ENCODE measurements around the gene ATAD3C. TPM values are rescaled to one million over a fixed set of nuclear protein-coding genes. Genes with fewer than 3 reads are reported as not detected.
"Not testable (repeated sequence)": the region's sequence is repeated elsewhere in the genome, so short reads cannot be mapped to it uniquely, and the experiment has no call there.

The ATAD3C gene
- total and polyA plus RNA-seq, 12 donors = 0.11 to 2.2 (median 0.78) TPM

- H3K36me3 ChIP-seq = no peaks in the 10 kb centered on the region
- peaks cover 0 to 8% (median 0%) of the 10 kb centered on the region in 7 donors for H3K27me3 ChIP-seq
- WGBS, 2 donors = 60 to 65% methylated on average over 27 of the region's 27 CpGs
- H3K4me3 ChIP-seq = no peak overlapping the region
- H3K9me3 ChIP-seq = no peaks in the 10 kb centered on the region
- ATAC-seq (peak in 1 of 8 donors; percentile 13), DNase-seq (no peak)
- peaks cover 0 to 21% (median 2%) of the 10 kb centered on the region in 9 donors for H3K4me1 ChIP-seq
- H3K27ac ChIP-seq = no peak overlapping the region
- intact Hi-C loops (cut with DNase I) = no loop called here
- TF ChIP-seq, protein P1, sequence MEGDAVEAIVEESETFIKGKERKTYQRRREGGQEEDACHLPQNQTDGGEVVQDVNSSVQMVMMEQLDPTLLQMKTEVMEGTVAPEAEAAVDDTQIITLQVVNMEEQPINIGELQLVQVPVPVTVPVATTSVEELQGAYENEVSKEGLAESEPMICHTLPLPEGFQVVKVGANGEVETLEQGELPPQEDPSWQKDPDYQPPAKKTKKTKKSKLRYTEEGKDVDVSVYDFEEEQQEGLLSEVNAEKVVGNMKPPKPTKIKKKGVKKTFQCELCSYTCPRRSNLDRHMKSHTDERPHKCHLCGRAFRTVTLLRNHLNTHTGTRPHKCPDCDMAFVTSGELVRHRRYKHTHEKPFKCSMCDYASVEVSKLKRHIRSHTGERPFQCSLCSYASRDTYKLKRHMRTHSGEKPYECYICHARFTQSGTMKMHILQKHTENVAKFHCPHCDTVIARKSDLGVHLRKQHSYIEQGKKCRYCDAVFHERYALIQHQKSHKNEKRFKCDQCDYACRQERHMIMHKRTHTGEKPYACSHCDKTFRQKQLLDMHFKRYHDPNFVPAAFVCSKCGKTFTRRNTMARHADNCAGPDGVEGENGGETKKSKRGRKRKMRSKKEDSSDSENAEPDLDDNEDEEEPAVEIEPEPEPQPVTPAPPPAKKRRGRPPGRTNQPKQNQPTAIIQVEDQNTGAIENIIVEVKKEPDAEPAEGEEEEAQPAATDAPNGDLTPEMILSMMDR (IDR thresholded peaks at IDR 0.05) = no peak
These were observed 11.1 kb downstream of the ATAD3C start for GRCh38 chr1:1460540-1461130.

DNA sequence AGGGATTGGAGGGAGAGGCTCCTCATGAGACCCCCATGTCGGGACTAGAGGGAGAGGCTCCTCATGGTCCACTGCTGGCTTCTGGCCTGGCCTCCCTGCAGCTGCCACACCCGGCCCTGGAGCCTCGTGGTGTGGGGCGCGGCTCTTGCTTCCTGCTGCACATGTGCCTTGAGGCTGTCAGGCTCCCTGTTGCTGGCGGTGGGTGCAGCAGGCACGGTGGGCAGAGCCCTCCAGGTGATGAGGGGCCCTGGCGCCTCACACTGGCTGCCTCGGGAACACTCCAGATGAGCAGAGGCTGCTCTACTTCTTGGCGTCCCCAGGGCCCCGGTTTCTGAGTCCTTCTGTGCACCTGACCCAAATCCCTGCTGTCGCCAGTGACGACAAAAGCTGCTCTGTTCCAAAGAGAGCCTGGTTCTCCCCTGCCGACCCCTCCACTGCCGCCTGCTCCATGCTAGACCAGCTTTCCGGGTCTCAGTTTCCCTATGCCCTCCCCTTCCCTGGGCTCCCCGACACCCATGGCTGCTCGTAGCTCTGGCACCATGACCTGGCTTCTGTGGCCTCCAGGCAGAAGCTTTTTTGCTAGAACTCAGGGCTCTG lies 12.3 kb downstream of the ATAD3C start:
- H3K4me1 ChIP-seq = peaks cover 0 to 21% (median 2%) of the 10 kb centered on the region in 9 donors
- H3K27me3 ChIP-seq = peaks cover 0 to 8% (median 0%) of the 10 kb centered on the region in 7 donors
- no peak for DNase-seq
- intact Hi-C loops (cut with DNase I) = no loop called here
- TF ChIP-seq, protein P1 (IDR thresholded peaks at IDR 0.05) = no peak
- H3K4me3 ChIP-seq = peak overlapping the region in 1 of 10 donors; percentile 1
- 53 to 68% methylated on average over 18 of the region's 18 CpGs for WGBS, 2 donors
- H3K27ac ChIP-seq = peak overlapping the region in 8 of 10 donors; percentile 12 to 62 (median 40)
- H3K9me3 ChIP-seq = no peaks in the 10 kb centered on the region
- peak in 2 of 8 donors; percentile 14 to 38 for ATAC-seq
- no peaks in the 10 kb centered on the region for H3K36me3 ChIP-seq

GRCh38 chr1:1462318-1462966 lies 13.0 kb downstream of the ATAD3C start:
- DNase-seq (peak; percentile 43 to 51), ATAC-seq (peak; percentile 62 to 92 (median 86))
- Histone ChIP-seq H3K36me3 (no peaks in the 10 kb centered on the region), H3K27me3 (peaks cover 0 to 8% (median 0%) of the 10 kb centered on the region in 7 donors), H3K4me3 (peak overlapping the region in 2 of 10 donors; percentile 1 to 32), H3K9me3 (no peaks in the 10 kb centered on the region), H3K4me1 (peaks cover 0 to 21% (median 2%) of the 10 kb centered on the region in 9 donors), H3K27ac (peak overlapping the region in 8 of 10 donors; percentile 12 to 62 (median 40))
- TF ChIP-seq, protein P1 (IDR thresholded peaks at IDR 0.05) = no peak
- WGBS, 2 donors = 46 to 48% methylated on average over 26 of the region's 26 CpGs
- intact Hi-C loops (cut with DNase I) = no loop called here

DNA sequence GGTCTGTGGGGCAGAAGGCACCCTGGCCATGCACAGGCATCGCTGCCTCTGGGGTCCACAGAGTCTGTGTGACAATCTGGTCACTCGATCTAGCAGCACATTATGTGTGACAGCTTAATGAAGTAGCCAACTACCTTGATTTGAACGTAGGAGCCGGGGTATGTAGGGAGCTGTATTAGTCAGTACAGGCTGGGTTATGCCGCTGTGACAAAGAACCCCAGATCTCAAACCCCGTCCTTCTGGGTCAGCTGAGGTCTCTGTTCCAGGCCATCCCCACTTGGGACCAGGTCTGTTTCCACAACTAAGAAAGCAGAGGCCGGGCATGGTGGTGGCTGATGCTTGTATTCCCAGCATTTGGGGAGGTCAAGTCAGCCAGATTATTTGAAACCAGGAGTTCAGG lies 13.8 kb downstream of the ATAD3C start:
- TF ChIP-seq, protein P1 (IDR thresholded peaks at IDR 0.05) = no peak
- Histone ChIP-seq H3K27ac (no peak overlapping the region), H3K36me3 (no peaks in the 10 kb centered on the region), H3K27me3 (peaks cover 0 to 8% (median 0%) of the 10 kb centered on the region in 7 donors), H3K4me1 (peaks cover 0 to 21% (median 2%) of the 10 kb centered on the region in 9 donors), H3K9me3 (no peaks in the 10 kb centered on the region), H3K4me3 (no peak overlapping the region)
- ATAC-seq = no peak
- WGBS, 2 donors = 80 to 91% methylated on average over 7 of the region's 7 CpGs
- no peak for DNase-seq
- intact Hi-C loops (cut with DNase I) = no loop called here

- ATAC-seq = peak in 1 of 8 donors; percentile 13
- WGBS, 2 donors = 85 to 87% methylated on average over 29 to 35 of the region's 44 CpGs
- H3K9me3 ChIP-seq; DNase-seq; H3K27ac ChIP-seq; intact Hi-C loops (cut with DNase I); H3K4me3 ChIP-seq; H3K27me3 ChIP-seq; H3K36me3 ChIP-seq: not testable (repeated sequence)
- peaks cover 0 to 21% (median 16%) of the 10 kb centered on the region in 9 donors for H3K4me1 ChIP-seq
These were observed 18.9 kb downstream of the ATAD3C start for GRCh38 chr1:1468196-1468985.
